Measurements from ENCODE around the gene MYBPH.
A peak's percentile ranks its signal among the peaks of the same experiment; 100 is the strongest.

Gene MYBPH

GRCh38 chr1:203216274-203217138, 40.9 kb upstream of the MYBPH start:
- Histone ChIP-seq H3K9me3 (ENCODE audit: insufficient read depth, low read length) (no peaks in the 10 kb centered on the region), H3K4me3 (ENCODE audit: low read length) (no peak overlapping the region), H3K4me2 (ENCODE audit: low read length) (no peak overlapping the region), H2AFZ (ENCODE audit: low read depth, low read length) (no peak overlapping the region), H3K27me3 (ENCODE audit: low read depth, low read length) (peaks cover 45% of the 10 kb centered on the region), H3K4me1 (ENCODE audit: low read length) (no peaks in the 10 kb centered on the region), H4K20me1 (ENCODE audit: insufficient read depth, low read length) (peaks cover 6% of the 10 kb centered on the region), H3K79me2 (ENCODE audit: low read length) (no peaks in the 10 kb centered on the region), H3K36me3 (replicated peaks; ENCODE audit: low read depth, low read length) (no peaks in the 10 kb centered on the region), H3K9ac (ENCODE audit: low read length) (no peak overlapping the region), H3K27ac (ENCODE audit: low read length) (no peak overlapping the region)
- TF ChIP-seq EZH2phosphoT487 (IDR thresholded peaks at IDR 0.05; ENCODE audit: low read depth) (no peak), CTCF (IDR thresholded peaks at IDR 0.05; ENCODE audit: low read depth, low read length) (peak; percentile 90)

- no peaks in the 10 kb centered on the region for H3K9me3 ChIP-seq (ENCODE audit: insufficient read depth, low read length)
- no peak overlapping the region for H3K9ac ChIP-seq (ENCODE audit: low read length)
- H3K79me2 ChIP-seq (ENCODE audit: low read length), result no peaks in the 10 kb centered on the region
- no peak for TF ChIP-seq EZH2phosphoT487 (IDR thresholded peaks at IDR 0.05; ENCODE audit: low read depth)
- TF ChIP-seq CTCF (IDR thresholded peaks at IDR 0.05; ENCODE audit: low read depth, low read length), result no peak
- H3K4me1 ChIP-seq (ENCODE audit: low read length), result no peaks in the 10 kb centered on the region
- peaks cover 6% of the 10 kb centered on the region for H4K20me1 ChIP-seq (ENCODE audit: insufficient read depth, low read length)
- H3K36me3 ChIP-seq (replicated peaks; ENCODE audit: low read depth, low read length), result no peaks in the 10 kb centered on the region
- H3K27me3 ChIP-seq (ENCODE audit: low read depth, low read length), result peaks cover 42% of the 10 kb centered on the region
- no peak overlapping the region for H2AFZ ChIP-seq (ENCODE audit: low read depth, low read length)
- H3K4me3 ChIP-seq (ENCODE audit: low read length), result no peak overlapping the region
- no peak overlapping the region for H3K4me2 ChIP-seq (ENCODE audit: low read length)
- H3K27ac ChIP-seq (ENCODE audit: low read length), result no peak overlapping the region
Observed at GRCh38 chr1:203215573-203215972, 39.9 kb upstream of the MYBPH start.

- Histone ChIP-seq H3K27ac (ENCODE audit: low read length) (no peak overlapping the region), H3K9me3 (ENCODE audit: insufficient read depth, low read length) (no peaks in the 10 kb centered on the region), H3K27me3 (ENCODE audit: low read depth, low read length) (peaks cover 41% of the 10 kb centered on the region), H3K4me2 (ENCODE audit: low read length) (no peak overlapping the region), H3K79me2 (ENCODE audit: low read length) (no peaks in the 10 kb centered on the region), H3K9ac (ENCODE audit: low read length) (no peak overlapping the region), H4K20me1 (ENCODE audit: insufficient read depth, low read length) (peaks cover 6% of the 10 kb centered on the region), H2AFZ (ENCODE audit: low read depth, low read length) (no peak overlapping the region), H3K4me1 (ENCODE audit: low read length) (no peaks in the 10 kb centered on the region), H3K4me3 (ENCODE audit: low read length) (no peak overlapping the region), H3K36me3 (replicated peaks; ENCODE audit: low read depth, low read length) (no peaks in the 10 kb centered on the region)
- TF ChIP-seq CTCF (IDR thresholded peaks at IDR 0.05; ENCODE audit: low read depth, low read length) (no peak), EZH2phosphoT487 (IDR thresholded peaks at IDR 0.05; ENCODE audit: low read depth) (no peak)
Observed at GRCh38 chr1:203214871-203215270, 39.2 kb upstream of the MYBPH start.

- no peak overlapping the region for H3K27ac ChIP-seq (ENCODE audit: low read length)
- H3K79me2 ChIP-seq (ENCODE audit: low read length), result no peaks in the 10 kb centered on the region
Observed at GRCh38 chr1:203213126-203213525, 37.5 kb upstream of the MYBPH start.

More at GRCh38 chr1:203213126-203213525, 37.5 kb upstream of the MYBPH start:
- Histone ChIP-seq H2AFZ (ENCODE audit: low read depth, low read length) (no peak overlapping the region), H3K27me3 (ENCODE audit: low read depth, low read length) (peaks cover 36% of the 10 kb centered on the region), H3K9me3 (ENCODE audit: insufficient read depth, low read length) (no peaks in the 10 kb centered on the region), H4K20me1 (ENCODE audit: insufficient read depth, low read length) (peaks cover 6% of the 10 kb centered on the region), H3K4me3 (ENCODE audit: low read length) (no peak overlapping the region), H3K9ac (ENCODE audit: low read length) (no peak overlapping the region), H3K4me2 (ENCODE audit: low read length) (no peak overlapping the region), H3K4me1 (ENCODE audit: low read length) (no peaks in the 10 kb centered on the region), H3K36me3 (replicated peaks; ENCODE audit: low read depth, low read length) (no peaks in the 10 kb centered on the region)
- TF ChIP-seq CTCF (IDR thresholded peaks at IDR 0.05; ENCODE audit: low read depth, low read length) (no peak), EZH2phosphoT487 (IDR thresholded peaks at IDR 0.05; ENCODE audit: low read depth) (no peak)
